Measurements from ENCODE around the gene PITPNM1.

DNA sequence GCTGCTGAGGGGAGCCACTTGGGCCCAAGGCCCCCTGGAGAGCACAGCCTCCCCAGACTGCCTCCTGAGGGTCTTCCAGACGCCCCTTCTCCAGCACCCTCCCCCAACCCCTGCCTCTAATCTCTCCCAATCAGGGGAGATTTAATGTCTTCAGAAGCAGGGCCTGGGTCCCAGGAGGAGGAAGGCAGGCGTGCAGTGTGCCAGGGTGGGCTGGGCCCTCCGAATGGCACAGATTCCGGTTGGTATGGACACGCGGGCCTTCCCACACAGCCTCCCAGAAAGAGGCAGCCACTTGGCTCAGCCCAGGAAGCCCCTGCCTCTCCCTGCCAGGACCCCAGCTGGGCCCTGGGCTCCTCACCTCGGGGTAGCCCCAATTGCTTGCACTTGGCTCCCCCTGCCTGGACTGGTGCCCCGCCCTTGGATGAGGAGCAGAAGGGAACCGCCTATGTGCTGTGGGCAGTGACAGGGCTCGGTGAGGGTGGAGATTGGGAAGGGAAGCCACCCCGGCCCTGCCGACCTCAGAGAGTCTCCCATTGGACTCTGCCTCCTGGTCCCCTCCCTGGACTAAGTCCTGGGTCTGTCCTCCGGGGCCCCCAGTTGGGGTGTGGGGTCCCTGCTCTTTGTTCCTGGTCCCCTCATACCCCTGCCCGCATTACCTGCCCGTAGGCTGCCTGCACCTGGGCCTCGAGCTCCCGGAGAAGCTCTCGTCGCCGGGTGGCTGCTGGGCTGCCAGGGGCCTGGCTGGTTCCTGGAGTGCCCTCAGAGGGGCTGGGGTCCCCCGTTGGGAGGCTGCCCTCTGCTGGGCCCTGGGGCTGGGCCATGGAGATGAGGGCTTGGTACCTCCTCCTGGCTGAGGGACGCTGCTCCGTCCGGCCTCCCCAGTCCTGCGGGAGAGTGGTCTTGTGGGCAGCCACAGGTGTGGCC is 18.7 kb upstream of the PITPNM1 start:
- TF ChIP-seq, protein P1, sequence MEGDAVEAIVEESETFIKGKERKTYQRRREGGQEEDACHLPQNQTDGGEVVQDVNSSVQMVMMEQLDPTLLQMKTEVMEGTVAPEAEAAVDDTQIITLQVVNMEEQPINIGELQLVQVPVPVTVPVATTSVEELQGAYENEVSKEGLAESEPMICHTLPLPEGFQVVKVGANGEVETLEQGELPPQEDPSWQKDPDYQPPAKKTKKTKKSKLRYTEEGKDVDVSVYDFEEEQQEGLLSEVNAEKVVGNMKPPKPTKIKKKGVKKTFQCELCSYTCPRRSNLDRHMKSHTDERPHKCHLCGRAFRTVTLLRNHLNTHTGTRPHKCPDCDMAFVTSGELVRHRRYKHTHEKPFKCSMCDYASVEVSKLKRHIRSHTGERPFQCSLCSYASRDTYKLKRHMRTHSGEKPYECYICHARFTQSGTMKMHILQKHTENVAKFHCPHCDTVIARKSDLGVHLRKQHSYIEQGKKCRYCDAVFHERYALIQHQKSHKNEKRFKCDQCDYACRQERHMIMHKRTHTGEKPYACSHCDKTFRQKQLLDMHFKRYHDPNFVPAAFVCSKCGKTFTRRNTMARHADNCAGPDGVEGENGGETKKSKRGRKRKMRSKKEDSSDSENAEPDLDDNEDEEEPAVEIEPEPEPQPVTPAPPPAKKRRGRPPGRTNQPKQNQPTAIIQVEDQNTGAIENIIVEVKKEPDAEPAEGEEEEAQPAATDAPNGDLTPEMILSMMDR (IDR thresholded peaks at IDR 0.05) = no peak
- TF ChIP-seq POLR2A (IDR thresholded peaks at IDR 0.05) = no peak
